HG02938 (cell line): ENCODE measurements around the gene VAC14.

Experiments used
- ATAC-seq: cut with Tn5 transposase; IDR thresholded peaks from one replicate; pipeline ENCODE4 v1.9.1; 2021; ENCODE audit warnings: mild to moderate bottlenecking, moderate library complexity; ENCODE audit not compliant: unreplicated experiment

The VAC14 gene

GRCh38 chr16:70726892-70727361, 74.0 kb downstream of the VAC14 start:
- no peak for ATAC-seq

GRCh38 chr16:70725912-70726828, 74.8 kb downstream of the VAC14 start:
- ATAC-seq = no peak

- ATAC-seq = no peak
Measured at GRCh38 chr16:70725024-70725911, 75.7 kb downstream of the VAC14 start.

- no peak for ATAC-seq
Measured at GRCh38 chr16:70724146-70725023, 76.6 kb downstream of the VAC14 start.

GRCh38 chr16:70723740-70724145, 77.2 kb downstream of the VAC14 start:
- no peak for ATAC-seq

- no peak for ATAC-seq
Measured at GRCh38 chr16:70721202-70721963, 79.6 kb downstream of the VAC14 start.

GRCh38 chr16:70720425-70721201, 80.3 kb downstream of the VAC14 start:
- no peak for ATAC-seq

GRCh38 chr16:70717065-70717464, 83.9 kb downstream of the VAC14 start:
- no peak for ATAC-seq

- no peak for ATAC-seq
Measured at GRCh38 chr16:70715860-70716357, 85.0 kb downstream of the VAC14 start.

- no peak for ATAC-seq
Measured at GRCh38 chr16:70715055-70715858, 85.7 kb downstream of the VAC14 start.

- ATAC-seq = no peak
Measured at GRCh38 chr16:70714581-70715054, 86.3 kb downstream of the VAC14 start.

- ATAC-seq = no peak
Measured at GRCh38 chr16:70713824-70714223, 87.1 kb downstream of the VAC14 start.

GRCh38 chr16:70713342-70713741, 87.6 kb downstream of the VAC14 start:
- no peak for ATAC-seq

GRCh38 chr16:70712942-70713341, 88.0 kb downstream of the VAC14 start:
- no peak for ATAC-seq

GRCh38 chr16:70712359-70712758, 88.6 kb downstream of the VAC14 start:
- ATAC-seq = no peak

GRCh38 chr16:70711211-70712031, 89.5 kb downstream of the VAC14 start:
- no peak for ATAC-seq
